GM18499 (cell line): ENCODE measurements around the gene KIAA0232.
A peak's percentile ranks its signal among the peaks of the same experiment; 100 is the strongest.

Experiments used
- ATAC-seq: cut with Tn5 transposase; IDR thresholded peaks from one replicate; pipeline ENCODE4 v1.9.1; 2021; ENCODE audit warnings: moderate number of reproducible peaks; ENCODE audit not compliant: insufficient read depth, unreplicated experiment

KIAA0232 gene

DNA sequence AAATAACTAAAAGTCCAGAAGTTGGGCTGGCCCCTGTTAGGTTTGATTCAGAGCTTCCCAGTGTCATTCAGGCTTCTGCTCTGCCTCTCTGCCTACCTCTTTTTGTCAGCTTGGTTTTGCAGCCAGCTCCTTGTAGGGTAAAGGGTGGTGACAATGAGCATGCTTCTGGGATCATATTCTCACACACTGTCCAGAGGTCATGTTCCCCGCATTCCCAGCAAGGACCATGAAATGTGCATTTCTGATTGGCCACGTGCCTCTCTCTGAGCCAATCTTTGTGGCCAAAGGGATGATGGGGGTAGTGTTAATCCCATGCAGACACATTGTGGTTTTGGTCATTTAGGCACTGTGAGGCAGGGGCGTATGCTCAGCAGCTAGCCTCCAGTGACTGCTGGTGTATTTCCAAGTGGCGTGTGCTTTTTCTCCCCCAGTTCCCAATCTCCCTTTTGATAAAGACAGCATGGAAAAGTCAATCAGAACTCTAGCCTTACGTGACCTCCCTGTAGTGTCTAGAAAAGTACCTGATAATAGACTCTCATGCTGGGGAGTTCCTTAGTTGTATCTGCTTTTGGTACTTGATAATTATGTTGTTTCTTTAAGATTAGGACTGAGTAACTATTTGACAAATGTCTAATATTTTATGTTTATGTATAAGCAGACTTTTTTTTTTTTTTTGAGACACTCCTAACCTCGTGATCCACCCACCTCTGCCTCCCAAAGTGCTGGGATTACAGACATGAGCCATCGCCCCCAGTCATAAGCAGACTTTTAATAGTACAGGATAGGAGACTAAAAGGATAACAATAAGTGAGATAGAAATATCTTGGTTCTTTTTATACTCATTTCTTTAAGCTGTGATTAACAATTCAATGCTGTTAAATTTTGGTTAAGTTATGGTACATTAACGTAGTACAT lies 57.8 kb downstream of the KIAA0232 start:
- no peak for ATAC-seq

DNA sequence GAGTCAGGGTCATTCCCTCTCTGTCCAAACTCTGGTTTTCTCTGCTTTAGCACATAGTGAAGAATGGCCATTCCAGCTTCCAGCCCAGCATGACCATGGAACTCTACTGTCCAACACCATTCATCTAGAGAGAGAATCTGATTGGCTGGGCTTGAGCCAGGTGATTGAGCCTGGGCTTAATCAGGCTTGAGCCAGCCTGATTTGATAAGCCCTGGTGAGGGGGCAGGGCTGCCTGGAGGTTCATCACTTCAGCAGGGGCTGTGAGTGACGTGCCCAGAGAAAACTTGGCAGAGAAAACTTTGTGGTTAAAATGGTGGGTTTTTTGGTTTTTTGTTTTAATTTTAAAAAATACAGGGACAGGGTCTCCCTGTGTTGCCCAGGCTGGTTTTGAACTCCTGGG lies 62.5 kb downstream of the KIAA0232 start:
- no peak for ATAC-seq

DNA sequence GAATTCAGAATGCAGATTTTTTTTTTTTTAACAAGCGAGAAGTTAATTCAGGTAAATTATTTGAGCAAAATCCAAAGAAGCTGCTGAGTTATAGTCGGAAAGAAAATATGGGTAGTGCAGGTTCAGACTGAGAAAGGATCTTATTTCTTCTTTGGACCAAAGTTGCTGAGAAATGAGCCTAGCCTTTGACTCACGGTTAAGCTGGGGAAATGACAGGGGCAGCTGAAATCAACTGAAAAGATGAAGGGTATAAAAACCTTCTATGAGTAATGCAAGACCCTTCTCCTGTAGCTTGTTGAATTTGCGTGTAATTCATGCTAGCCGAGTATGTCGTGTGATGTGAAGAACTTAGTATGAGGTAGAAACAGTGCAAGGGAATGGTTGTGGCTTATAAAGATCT lies 63.0 kb downstream of the KIAA0232 start:
- no peak for ATAC-seq

DNA sequence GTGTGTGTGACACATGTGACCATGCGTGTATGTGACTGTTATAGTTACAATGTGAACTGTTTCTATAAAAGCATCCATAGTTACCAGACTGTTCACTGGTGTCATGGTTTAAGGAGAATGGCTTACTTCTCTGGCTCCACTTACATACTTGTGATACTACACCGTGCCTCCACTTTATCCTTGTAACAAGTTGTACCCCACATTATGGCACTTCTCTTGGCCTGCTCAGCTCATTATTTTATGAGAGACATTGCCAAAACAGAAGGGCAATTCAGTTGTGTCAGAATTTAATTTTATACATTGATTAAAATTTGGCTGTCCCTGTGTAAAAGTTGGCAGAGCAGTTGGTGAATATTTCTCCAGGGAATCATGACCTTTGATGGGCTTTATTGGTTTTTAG lies 64.7 kb downstream of the KIAA0232 start:
- ATAC-seq = no peak

DNA sequence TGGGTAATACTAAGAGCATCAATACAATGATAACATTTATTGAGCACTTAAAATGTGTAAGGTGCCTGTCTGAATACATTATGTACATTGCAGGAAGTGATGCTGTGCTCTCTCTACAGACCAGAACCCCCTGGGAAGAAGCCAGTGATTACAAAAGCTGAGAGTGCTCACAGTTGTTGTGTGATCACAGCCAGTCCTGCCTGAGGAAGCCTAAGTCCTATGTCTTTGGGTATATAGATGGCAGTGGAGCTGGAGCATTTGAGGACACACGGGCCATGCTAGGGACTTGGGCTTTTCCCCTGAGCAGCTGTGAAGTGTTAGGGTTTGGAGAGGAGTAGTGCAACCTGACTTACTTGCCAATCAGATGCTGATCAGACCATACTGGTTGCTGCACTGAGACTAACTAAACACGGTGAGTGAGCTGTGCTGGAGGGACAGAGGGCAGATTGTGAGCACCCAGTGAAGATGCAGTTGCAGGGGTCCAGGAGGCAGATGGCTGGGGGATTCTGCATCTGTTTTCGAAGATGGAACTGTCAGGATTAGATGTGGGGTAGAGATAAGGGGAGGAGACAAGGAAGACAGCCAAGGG lies 66.3 kb downstream of the KIAA0232 start:
- no peak for ATAC-seq

DNA sequence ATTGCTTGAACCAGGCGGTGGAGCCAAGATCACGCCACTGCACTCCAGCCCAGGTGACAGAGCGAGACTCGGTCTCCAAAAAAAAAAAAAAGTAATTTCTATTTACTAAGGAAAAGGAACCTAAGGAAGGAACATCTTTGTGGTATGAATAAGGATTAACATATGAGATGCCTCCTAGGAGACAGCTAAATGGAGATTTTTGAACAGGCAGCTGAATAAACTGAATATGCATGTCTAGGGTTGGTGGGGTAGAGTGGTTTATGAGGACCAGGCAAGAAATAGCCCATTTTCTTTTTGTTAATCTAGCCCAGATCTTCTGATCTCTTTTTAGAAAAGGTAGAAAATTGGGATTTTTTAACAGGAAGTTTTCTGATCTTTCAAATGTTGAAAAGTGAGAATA lies 67.2 kb downstream of the KIAA0232 start:
- ATAC-seq = no peak

DNA sequence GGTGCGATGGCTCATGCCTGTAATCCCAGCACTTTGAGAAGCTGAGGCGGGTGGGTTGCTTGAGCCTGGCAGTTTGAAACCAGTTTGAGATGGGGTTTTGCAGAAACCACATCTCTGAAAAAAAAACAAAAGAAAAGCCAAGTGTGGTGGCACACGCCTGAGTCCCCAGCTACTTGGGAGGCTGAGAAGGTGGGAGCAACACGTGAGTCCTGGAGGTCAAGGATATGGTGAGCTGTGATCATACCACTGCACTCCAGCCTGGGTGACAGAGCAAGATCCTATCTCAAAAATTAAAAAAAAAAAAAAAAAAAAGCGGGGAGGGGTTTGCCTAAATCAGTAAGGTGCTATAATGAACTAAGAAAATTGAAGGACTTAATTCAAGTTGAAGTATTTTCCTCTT lies 68.9 kb downstream of the KIAA0232 start:
- no peak for ATAC-seq

DNA sequence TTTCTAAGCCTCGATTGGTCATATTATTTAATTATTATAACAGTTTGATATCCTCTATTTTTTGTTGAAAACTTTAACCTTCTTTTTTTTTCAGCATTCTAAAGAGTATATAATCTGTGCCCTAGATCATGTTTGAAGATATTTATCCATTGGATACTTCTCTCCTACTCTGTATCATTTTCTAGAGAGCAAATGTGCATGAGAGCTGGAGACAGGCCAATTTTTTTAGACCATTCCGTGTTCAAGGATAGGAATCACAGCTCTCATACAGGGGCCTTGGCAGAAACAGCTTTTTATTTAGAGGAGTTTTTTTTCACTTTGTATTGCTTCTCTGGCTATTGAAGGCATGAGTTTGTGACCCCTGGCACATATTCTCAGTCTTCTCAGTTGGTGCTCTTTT lies 69.4 kb downstream of the KIAA0232 start:
- no peak for ATAC-seq

DNA sequence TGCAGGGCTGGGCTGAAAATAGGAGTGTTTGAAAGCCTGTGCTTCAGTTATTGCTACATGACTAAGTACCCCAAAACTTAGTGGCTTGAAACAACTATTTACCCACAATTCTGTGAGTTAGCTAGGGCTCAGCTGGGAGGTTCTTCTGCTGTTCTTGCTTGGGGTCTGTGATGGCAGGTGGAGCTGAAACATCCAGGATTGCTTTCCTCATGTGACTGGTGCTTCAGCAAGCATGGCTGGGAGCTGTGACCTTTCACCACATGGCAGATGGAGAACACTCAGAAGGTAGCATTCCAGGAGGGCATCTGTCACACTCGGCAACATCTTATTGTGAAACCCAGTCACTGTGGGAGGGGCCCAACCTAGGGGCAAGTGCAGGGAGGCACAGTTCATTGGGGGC lies 70.1 kb downstream of the KIAA0232 start:
- no peak for ATAC-seq

DNA sequence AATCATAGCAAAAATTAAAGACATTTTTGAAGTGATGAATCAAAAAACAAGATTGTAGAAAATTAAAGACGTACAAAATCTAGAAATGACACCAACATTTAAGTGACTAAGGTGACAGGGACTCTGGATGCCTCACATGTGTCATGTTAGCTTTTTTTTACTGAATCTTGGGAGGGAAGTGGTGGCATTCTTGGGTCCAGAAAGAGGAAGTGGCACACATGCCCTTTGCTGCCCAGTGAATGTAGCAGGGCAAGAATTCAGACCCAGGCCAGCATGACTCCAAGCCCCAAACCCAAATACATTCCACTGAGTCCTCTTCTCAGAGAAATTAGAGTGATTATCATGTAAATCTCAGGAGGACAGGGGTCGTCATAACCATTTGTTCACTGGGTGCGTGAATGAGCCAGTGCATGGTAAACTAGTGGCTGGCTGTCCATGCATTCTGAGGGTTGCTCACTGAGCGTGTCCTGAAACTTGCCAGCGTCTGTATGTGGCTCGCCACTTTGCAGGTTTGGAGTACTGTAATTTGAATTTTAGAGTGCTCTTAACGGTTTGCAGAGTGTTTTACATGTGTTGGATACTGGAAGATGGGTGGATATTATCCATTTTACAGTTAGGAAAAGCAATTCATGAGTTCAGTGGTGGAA lies 71.7 kb downstream of the KIAA0232 start:
- ATAC-seq = no peak

DNA sequence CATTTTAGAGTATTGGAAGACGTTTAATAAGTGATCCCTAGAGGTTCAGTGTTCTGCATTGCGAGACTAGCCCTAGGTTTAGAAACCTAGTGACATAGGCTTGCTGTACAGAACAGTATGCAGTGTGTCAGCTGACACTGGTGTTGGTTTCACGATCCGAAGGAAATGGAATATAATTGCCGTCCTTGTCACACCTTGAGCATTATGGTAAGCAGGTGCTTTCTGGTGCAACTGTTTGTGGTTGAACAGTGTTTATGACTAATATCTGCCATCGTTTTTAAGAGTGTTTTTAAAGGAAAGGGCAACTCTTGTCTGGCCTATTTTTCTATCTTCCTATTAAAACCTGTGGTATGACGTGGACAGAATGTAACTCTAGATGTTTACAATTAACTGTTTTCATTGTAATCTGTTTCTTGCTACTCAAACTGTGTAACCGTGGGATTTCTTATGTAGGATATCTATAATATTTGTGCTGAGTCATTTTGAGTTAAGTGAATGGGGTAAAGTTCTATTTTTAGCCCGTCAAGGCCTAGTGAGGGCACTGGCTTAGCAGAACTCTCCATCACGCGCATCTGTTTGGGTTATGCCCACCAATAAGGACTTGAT lies 73.3 kb downstream of the KIAA0232 start:
- peak; percentile 90 for ATAC-seq

DNA sequence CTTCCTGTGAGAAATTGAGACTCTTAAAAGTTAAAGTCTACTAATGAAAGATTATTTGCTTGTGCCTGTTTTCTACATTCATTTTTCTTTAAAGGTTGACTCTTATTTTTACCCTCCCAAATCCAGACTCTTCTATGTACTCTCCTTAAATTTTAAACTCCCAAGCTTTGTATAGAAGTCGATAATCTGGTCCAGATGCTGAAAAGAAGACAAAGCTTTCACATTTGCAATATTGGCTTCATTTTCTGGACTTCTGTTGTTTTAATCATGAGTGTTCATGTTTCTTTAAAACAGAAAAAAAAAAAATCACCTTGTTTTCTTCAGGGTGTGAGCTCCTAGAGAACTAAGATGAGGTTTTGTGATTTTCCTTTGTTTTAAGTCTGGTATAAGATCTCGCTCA lies 73.9 kb downstream of the KIAA0232 start:
- ATAC-seq = no peak

DNA sequence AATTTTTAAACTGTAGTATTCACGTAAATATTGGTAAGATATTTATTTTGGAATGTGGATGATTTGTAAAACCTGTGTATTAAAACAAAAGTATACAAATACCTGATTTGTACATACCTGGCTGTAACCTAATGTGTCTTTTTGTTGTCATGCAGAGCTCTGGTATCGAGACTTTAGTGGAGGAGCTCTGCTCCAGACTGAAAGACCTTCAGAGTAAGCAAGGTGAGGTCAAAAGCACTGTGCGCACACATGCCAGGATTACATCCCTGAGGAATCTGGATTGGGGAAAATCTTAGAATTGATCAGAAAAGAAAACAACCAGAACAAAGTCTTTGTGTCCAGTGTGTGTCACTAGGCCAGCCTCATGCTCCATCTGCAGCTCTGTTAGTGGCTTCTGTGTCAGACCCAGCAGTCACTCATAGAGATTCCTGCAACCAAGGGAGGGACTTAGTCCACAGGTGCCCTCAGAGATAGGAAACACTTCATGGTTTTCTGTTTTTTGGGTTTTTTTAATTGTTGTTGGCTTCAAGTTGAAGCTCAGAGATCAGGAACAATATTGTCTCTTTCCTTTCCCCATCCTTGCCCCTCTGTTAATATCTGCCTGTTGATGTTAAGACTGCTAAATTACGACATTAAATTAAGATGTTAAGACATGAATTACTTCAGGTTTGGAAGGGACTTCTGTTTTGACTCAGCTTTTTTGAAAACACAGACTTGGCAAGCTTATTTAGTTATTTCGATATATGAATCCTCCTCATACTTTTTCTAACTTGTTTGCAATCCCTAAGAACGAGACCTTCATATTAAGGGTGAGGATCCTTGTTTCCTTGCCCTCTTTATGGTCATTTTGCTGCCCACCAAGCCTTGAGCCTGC lies 74.7 kb downstream of the KIAA0232 start:
- ATAC-seq = no peak

DNA sequence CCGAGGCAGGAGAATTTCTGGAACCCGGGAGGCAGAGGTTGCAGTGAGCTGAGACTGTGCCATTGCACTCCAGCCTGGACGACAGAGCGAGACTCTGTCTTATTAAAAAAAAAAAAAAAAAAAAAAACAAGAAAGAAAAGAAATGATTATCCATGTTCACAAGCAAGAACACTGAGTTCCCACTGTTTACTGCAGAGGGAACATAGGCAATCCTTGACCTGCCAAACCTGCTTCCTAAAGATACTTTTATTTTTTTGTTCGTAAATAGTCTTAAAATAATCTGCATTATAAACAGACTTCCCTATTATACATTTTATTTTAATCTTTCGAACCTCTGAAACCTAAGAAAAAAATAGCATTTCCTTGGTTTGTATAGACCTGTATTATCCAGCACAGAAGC lies 76.5 kb downstream of the KIAA0232 start:
- no peak for ATAC-seq

DNA sequence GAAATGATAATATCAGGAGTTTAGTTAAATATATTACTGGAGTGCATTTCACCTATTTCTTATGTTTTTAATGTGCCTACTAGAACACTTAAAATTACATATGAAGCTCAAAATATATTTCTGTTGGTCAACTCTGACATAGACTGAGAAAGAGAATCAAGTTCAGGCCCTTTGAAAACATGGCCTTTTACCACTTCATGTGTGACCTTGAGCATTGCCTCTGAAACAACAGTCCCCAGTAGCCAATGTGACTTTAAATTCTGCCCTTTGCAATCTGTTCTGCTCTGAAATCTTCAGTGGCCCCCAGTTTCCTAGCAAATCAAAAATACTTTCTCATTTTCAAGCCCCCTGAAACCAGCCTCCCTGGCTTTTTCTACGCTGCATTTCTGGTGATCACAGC lies 77.0 kb downstream of the KIAA0232 start:
- ATAC-seq = no peak

DNA sequence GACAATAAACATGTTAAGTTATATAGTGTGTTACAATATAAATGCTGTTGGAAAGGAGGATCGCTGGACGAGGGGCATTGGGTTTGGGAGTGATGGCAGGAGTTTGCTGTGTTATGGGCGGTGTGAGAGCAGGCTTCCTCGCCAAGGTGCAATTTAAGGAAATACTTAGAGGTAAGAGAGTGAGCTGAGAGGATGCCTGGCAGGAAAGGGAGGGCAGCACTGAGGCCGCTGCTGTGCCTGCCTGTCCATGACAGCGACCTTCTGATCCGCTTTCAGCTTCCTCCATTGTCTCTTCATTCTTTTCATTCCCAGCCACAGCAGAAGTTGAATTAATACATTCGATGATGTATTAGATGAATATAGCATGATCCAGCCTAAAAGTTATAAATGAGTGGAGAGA lies 85.9 kb downstream of the KIAA0232 start:
- ATAC-seq = no peak

DNA sequence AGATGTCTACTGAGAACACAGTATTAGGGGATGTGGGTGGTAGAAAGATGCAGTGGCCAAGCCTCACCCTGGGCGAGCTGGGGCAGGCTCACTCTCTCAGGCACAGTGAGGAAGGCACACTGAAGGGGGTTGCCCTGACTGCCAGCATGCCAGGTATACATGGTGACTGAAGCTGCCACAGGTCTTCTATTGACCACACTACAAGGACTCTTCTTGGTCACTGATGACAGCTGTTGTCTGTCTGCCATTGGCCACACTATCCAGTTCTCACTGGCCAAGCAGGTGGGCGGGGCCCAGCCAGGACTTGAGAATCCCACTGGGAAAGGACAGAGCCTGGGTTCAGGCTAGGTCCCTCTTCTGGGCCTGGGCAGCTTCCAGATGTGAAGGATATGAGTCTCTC lies 87.4 kb downstream of the KIAA0232 start:
- ATAC-seq = no peak

DNA sequence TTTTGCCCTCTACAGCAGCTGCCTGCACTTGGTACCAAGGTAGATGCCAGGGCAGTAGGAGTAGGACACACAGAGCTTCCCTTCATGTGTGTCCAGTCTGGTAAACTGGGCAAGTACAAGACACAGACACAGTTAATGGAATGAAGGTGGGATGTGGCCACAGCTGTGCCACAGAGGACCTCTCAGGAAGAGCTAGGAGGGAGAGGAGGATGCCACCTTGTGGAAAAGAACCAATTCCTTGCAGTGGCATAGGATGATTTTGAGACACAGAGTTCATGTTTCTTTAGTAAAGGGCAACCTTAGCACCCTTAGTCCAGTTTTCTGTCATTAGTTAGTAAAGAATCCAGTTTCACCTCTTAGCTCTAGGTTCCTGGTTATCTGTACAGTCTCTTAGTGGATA lies 90.8 kb downstream of the KIAA0232 start:
- no peak for ATAC-seq

DNA sequence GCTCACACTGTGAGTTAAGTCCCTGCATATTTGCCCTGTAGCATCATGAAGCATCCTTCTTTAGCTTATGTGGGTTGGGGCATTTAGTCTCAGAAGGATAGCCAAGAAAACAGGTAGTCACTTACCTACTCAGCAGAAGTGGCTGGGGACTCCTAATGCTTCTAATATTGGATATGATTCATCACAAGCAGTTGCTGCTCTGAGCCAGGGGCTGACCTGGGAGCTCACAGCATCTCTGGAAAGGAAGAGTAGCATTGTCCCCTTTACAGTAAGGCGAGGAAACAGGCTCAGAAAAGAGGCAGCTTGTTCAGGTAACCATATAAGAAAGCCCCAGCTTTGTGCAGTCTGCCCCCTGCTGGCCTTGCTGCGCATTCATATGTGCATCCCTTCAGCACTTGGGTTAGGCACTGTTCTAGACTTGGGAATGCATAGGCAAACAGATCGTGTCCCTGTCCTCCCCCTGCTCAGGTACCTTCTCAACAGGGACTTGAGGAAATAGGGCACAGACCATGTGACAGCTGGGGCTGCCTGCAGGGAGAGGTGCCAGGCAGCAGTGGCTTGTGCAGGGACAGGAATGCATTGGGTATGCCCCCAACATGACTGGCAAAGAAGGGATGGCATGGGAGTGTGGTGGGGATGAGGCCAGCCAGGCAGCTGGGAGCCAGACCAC lies 91.4 kb downstream of the KIAA0232 start:
- no peak for ATAC-seq

DNA sequence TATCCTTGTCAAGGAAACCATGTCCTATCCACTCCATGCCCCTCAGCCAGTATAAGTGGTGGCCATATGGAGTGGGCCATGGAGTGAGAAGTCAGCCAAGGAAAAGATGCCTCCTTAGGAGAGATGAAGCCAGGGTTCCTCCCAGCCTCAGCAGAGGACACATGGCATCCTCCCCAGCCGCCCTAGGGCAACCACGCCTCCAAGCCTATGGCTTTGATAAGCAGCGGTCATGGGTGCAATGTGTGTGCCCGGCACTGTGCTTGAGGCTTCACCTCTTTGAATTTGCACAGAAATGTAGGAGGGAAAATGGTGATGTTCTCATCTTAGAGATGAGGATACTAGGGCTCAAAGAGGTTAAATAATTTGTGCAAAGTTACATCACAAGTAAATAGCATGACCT lies 92.5 kb downstream of the KIAA0232 start:
- no peak for ATAC-seq
